Suppressor macrophage treated with lipopolysaccharide for 4 hours (primary cell): ENCODE measurements around the gene UBTD1.
"Not testable (repeated sequence)": the region's sequence is repeated elsewhere in the genome, so short reads cannot be mapped to it uniquely, and the experiment has no call there.

Source experiments
- DNase-seq: peaks from one replicate; pipeline ENCODE4 v3.0.0-alpha.2; 2020

Gene UBTD1

GRCh38 chr10:97498841-97499560 lies at the start of gene UBTD1:
TSS of gene UBTD1 (plus strand) at chr10:97498924. CDS start at chr10:97499204, 280 bp downstream.
- peak; percentile 20 for DNase-seq

DNA sequence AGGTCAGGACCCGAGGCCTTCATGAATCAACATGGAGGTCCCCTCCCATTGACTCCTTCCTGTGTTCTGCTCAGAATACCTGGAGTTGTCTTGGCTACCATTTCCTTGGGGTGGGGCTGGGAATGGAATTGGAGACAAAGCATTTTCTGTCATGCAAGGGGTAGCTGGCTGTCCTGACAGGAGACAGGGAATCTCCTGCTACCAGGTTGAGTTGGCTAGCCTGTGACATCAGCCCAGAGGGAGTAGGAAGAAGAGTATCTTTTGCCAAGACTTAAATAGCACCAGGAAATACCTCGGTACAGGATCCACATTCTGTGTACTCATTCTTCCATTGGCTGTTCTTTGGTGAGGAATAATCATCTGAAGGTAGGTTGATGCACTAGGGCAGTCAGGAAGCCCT lies 47.9 kb upstream of the UBTD1 start:
- no peak for DNase-seq

DNA sequence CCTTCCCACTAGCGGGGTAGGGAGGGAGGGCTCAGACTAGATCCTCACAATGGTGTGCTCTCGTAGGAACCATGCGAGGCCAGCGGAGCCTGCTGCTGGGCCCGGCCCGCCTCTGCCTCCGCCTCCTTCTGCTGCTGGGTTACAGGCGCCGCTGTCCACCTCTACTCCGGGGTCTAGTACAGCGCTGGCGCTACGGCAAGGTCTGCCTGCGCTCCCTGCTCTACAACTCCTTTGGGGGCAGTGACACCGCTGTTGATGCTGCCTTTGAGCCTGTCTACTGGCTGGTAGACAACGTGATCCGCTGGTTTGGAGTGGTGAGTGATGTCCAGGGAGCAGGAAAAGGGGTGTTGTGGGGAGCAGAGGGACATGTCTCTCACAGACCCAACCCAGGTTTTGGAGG lies 47.1 kb upstream of the UBTD1 start:
- no peak for DNase-seq

GRCh38 chr10:97452352-97452751 lies 46.4 kb upstream of the UBTD1 start:
- DNase-seq = no peak

DNA sequence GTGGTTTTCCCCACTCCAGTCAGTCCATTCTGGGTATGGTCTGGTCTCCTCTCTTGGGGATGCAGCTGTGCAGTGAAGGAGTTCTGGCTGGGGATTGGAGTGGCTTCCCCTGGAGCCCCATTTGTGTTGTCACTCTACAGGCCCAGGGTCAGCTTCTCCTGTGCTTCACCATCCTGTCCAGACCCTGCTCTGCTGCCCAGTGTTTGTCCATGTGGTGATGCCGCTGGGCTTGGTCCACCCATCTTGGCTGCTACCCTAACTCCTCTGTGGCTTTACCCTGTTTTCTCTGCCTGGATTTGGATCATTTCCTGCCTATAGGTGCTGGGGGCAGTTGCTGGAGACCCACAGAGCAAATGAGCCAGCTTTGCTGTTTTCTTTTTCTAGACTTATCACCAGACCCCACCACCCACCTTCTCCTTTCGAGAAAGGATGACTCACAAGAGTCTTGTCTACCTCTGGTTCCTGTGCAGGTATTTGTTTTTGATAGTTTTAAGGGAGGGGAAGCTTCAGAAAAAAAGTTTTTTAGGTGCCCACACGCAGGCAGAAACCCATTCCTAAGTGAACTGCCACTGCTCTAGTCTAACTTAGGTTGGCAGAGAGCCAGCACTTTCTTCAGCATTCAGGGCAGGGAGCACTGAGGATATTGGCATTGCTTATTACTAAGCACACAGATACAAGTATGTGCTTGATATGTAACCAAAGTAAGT lies 44.2 kb upstream of the UBTD1 start:
- no peak for DNase-seq

GRCh38 chr10:97456034-97456685 lies 42.6 kb upstream of the UBTD1 start:
- no peak for DNase-seq

- no peak for DNase-seq
These were observed 42.0 kb upstream of the UBTD1 start for GRCh38 chr10:97456686-97457065.

GRCh38 chr10:97459111-97459510 lies 39.6 kb upstream of the UBTD1 start:
- DNase-seq = no peak

GRCh38 chr10:97459933-97460332 lies 38.8 kb upstream of the UBTD1 start:
- no peak for DNase-seq

DNA sequence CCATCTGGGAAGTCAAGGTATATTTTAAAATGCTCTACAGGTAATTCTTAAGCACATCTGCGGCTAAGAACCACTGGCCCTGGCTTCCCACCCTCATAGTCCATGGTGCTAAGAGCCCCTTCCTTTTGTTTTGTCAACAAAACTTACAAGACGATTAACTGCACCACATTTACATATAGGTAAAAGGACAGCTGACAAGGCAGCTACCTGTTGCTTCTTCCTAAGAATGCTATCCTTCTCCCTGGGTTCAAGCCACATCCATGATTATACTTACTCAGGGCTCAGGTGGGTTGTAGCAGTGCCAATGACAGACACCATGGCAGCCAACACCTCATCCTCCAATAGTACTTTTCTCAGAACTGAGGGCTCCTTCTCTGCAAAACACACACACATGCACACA lies 36.4 kb upstream of the UBTD1 start:
- no peak for DNase-seq

GRCh38 chr10:97463363-97464132 lies 35.2 kb upstream of the UBTD1 start:
- peak; percentile 42 for DNase-seq

- DNase-seq = no peak
These were observed 34.5 kb upstream of the UBTD1 start for GRCh38 chr10:97464226-97464625.

DNA sequence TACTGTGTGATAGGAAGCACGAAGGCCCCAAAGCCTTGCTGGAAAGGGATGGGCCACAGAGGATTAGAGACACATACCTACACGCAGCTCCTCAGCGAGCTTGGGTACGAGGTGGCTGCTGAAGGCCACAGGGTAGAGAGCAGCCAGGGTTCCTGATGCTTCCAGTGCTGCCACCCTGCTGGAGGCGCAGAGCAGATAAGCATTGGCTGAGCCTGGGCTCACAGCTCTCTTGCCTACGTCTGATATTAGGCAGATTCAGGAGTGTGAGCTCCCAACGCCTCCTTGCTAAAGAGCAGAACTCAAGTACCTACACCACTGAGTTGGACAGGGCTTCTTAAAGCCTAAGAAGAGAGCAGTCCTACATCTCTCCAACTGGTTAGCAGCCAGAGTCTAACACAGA lies 32.7 kb upstream of the UBTD1 start:
- no peak for DNase-seq

DNA sequence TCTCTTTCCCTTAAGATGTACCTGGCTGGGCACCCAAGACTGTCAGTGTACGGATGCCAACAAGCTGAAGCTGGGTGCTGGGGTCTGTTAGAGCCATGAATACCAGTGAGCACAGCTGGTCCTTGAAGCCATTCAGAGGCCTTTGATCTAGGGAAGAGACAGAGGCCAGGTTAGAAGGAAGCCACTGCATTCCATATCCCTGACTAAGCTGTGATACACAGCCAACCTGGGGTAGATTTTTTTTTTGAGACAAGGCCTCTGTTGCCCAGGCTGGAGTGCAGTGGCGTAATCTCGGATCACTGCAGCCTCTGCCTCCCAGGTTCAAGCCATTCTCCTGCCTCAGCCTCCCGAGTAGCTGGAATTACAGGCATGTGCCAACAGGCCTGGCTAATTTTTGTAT lies 32.0 kb upstream of the UBTD1 start:
- DNase-seq = no peak

GRCh38 chr10:97468162-97468561 lies 30.6 kb upstream of the UBTD1 start:
- no peak for DNase-seq

DNA sequence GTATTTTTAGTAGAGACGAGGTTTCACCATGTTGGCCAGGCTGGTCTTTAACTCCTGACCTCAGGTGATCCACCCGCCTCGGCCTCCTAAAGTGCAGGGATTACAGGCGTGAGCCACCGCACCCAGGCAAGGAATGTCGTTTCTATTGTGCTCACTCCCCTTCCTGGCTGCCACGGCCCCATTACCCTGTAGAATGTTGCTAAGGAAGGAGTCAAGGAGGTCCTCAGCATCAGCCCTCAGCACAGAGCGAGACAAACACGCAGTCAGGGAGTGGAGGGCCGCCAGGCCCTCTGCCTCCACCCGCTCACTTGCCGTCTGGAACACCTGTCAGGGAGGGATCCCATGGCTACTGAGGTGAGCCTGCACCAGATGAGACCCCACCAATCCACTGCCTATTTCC lies 29.9 kb upstream of the UBTD1 start:
- DNase-seq = not testable (repeated sequence)

DNA sequence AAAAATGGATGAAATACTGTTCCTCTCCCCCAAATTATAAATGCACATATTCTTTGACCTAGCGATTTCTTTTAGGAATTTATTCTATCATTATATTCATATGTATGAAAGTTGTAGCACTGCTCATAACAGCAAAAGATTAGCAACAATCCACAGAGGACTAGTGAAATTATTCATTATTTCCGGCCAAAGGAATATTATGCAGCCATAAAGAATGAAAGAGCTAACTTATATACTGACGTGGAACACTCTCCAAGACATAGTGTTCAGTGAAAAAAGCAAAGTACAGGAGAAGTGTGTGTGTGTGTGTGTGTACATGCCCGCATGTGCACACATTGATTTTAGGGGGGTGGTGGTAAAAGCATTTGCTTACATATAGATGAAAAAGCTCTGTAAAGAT lies 23.8 kb upstream of the UBTD1 start:
- no peak for DNase-seq

GRCh38 chr10:97475936-97476594 lies 22.7 kb upstream of the UBTD1 start:
- peak; percentile 66 for DNase-seq

DNA sequence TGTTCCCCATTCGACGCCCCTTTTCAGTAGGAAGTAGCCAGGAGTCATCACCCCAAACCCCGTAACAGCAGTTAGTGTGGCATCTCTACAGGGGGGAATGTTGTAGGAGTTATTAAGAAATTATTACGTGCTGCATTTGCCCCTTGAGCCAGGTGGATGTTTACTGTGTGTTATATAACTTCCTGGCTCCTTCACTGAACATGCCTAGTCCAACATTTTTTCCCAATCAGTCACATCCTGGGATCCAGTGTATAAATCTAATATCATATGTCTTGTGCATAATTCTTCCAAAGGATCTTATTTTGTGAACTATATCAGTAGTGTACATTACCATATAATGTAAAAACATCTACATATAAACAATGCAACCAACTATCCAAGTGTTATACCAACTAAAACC lies 19.3 kb upstream of the UBTD1 start:
- DNase-seq = not testable (repeated sequence)

DNA sequence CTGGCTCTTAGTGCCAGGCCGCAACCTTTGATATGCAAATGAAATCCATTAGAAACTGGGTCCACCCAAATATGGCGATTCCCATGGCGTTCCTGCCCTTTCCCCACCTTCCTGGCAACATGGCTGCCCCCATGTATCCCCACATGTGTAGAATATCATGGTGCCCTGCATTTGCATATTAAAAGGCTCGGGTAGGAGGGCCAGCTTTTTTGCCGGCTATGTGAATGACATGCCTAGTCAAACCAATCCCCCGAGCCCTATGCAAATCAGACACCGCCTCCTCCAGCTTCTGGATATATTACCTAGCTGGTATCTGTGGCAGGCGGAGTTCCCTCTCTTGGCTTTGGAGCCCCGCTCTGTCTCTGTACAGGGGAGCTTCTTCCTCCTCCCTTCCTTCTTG lies 18.8 kb upstream of the UBTD1 start:
- DNase-seq = no peak

DNA sequence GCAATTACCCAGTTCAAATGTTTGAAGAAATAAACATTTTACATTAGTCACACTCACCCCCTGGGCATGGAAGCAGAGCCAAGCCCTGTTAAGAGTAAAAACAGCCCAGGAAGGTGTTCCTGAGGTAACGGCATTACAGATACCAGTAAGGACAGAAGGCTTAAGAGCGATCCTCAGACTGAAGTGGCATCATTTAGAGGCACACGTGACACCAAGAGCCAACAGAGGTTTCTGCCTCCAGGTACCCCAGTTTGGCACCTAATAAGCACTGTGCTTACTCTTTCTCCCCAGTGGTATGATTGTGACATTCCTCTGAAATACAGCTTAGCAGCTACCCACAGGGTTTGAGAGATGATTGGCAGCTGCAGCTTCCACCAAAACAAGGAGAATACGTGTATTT lies 17.7 kb upstream of the UBTD1 start:
- DNase-seq = no peak

DNA sequence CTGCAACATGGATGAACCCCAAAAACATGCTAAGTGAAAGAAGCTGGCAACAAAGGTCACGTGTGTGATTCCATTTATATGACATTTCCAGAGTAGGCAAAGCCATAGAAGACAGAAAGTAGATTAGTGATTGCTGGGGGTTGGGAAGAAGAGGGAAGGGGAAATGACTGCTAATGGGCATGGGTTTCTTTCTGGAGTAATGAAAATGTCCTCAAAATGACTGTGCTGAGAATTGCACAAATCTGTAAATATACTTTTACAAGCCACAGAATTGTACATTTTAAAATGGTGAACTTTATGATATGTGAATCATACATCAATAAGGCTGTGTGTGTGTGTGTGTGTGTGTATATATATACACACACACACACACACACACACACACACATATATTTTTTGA lies 16.3 kb upstream of the UBTD1 start:
- DNase-seq = peak; percentile 61

GRCh38 chr10:97483506-97483905 lies 15.2 kb upstream of the UBTD1 start:
- DNase-seq = no peak
